Measurements from ENCODE around the gene MNS1.
"Not testable (repeated sequence)": the region's sequence is repeated elsewhere in the genome, so short reads cannot be mapped to it uniquely, and the experiment has no call there.

The MNS1 gene

GRCh38 chr15:56442354-56442753 is 22.6 kb downstream of the MNS1 start:
- DNase-seq = no peak

DNA sequence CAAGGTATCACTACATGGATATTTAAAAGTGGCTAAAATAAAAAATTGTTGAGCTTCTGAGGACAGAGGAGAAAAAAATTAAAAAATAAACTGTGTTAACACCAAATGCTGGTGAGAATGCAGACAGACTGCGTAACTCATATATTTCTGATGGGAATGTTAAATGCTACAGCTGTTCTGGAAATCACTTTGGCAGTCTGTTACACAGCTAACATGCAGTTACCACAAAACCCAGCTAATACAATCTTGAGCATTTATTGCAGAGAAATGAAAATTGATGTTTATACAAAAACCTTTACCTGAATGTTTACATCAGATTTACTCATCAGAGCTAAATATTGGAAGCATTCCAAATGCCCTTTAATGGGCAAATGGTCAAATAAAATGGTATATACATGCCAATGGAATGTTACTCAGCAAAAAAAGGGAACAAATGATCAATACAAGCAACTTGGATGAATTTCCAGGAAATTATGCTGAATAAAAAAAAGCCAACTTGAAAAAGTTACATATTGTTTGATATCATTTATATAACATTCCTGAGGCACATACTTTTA is 24.6 kb downstream of the MNS1 start:
- no peak for DNase-seq

GRCh38 chr15:56432304-56432703 is 32.6 kb downstream of the MNS1 start:
- DNase-seq = no peak

GRCh38 chr15:56428821-56429458 is 36.0 kb downstream of the MNS1 start:
- no peak for DNase-seq

DNA sequence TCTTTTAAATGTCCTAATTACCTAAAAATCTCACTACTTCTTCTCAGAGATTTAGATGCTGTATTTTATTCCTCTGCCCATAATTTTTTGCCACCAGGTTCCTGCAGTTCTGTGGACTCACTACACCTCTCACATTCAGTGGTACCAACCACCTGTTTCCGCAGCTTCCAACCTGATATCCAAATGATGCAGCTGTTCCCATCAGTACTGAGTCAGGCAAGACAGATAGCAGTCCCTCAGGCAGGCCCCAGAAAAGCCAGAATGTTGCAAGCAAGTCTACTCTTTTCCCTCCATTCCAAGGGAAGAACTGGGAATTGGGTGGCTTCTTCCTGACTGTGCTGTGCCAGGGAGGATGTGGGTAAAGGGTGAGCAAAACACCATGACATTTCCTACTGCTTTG is 39.0 kb downstream of the MNS1 start:
- no peak for DNase-seq

GRCh38 chr15:56425276-56425675 is 39.7 kb downstream of the MNS1 start:
- no peak for DNase-seq

DNA sequence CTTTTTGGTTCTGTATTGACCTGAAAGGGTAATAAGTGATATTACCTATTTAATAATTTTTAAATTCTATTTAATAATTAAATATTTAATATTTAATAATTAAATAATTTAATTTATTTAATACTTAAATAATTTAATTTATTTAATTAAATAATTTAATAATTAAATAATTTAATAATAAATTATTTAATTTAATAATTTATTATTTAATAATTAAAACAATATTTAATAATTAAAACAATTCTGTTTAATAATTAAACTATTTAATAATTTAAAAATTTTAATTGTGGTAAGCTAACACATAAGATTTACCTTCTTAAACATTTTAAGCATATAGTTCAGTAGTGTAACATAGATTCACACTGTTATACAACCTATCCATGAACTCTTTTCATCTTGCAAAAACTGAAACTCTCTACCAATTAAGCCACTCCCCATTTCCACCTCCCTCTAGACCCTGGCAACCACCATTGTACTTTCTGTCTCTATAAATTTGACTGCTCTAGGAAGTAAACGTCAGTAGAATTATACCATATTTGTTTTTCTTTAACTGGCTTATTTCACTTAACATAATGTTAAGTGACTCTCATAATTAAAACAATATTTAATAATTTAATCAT is 51.7 kb downstream of the MNS1 start:
- DNase-seq = not testable (repeated sequence)

GRCh38 chr15:56411122-56411749 is 53.7 kb downstream of the MNS1 start:
- DNase-seq = no peak

DNA sequence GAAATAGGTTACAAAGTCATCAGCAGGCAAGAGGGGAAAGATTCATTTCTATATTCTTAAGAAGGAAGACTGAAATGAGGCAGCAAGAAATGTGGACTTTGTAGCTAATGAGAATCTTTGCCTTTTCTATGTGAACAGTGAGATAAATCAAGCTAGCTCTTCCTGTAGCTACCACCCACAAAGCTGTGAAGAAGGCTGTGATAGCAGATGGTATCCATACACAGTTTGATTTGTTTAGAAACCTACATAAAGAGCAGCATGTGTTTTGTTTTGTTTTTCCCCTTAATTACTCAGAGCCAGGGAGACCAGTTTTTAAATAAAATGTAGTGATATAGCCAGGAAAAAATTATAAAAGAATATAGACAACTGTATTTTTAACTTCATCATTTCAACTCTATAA is 54.2 kb downstream of the MNS1 start:
- DNase-seq = no peak

GRCh38 chr15:56399209-56399608 is 65.7 kb downstream of the MNS1 start:
- not testable (repeated sequence) for DNase-seq

DNA sequence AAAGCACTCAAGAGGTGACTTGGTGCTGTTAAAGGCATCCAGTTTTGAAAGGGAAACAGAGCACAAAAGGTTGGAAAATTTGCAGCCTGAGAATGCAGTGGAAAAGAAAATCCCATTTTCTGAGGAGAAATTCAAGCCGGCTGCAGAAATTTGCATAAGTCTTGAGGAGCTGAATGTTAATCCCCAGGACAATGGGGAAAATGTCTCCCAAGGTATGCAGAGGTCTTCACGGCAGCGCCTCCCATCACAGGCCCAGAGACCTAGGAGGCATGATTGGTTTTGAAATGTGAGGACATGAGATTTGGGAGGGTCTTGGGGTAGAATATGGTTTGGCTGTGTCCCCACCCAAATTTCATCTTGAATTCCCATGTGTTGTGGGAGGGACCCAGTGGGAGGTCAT is 67.6 kb downstream of the MNS1 start:
- DNase-seq = not testable (repeated sequence)

DNA sequence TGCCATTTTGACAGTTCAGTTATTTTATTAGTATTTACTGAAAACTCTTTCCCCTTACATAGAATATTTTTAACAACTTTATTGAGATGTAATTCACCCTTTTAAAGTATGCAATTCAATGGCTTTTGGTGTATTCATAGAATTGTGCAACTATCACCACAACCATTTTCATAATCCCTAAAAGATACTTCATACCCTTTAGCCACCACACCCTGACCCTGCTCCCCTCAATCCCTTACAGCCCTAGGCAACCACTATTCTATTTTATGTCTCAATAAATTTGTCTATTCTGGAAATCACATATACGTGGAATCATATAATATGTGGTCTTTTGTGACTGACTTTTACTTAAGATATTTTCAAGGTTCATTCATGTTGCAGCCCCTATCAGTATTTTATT is 70.0 kb downstream of the MNS1 start:
- no peak for DNase-seq

GRCh38 chr15:56393277-56393676 is 71.7 kb downstream of the MNS1 start:
- no peak for DNase-seq

- no peak for DNase-seq
Measured at GRCh38 chr15:56390739-56391267, 74.1 kb downstream of the MNS1 start.

- no peak for DNase-seq
Measured at GRCh38 chr15:56385908-56386307, 79.0 kb downstream of the MNS1 start.

- no peak for DNase-seq
Measured at GRCh38 chr15:56383010-56383409, 81.9 kb downstream of the MNS1 start.

Measured in activated CD4-positive, alpha-beta T cell treated with anti-CD3 and anti-CD28 coated beads, Interleukin-2, amount 50 U/mL, for 4 hours (primary cell).